ENCODE results near the gene POLR1B.

- no peak for TF ChIP-seq CTCF (conservative IDR thresholded peaks at IDR 0.05; ENCODE audit: low read length)
- TF ChIP-seq EZH2phosphoT487 (IDR thresholded peaks at IDR 0.05; ENCODE audit: borderline replicate concordance), result no peak
Measured at GRCh38 chr2:112520234-112520783, 22.0 kb upstream of the POLR1B start.

Data from Loucy (cell line).